GM21576 (cell line): ENCODE measurements around the gene KRT15.
"Not testable (repeated sequence)": the region's sequence is repeated elsewhere in the genome, so short reads cannot be mapped to it uniquely, and the experiment has no call there.

Experiments used
- ATAC-seq: cut with Tn5 transposase; IDR thresholded peaks from one replicate; pipeline ENCODE4 v1.9.1; 2021; ENCODE audit warnings: mild to moderate bottlenecking, moderate library complexity; ENCODE audit not compliant: unreplicated experiment

The KRT15 gene

GRCh38 chr17:41544935-41545334 lies 26.2 kb upstream of the KRT15 start:
- no peak for ATAC-seq

- no peak for ATAC-seq
These were observed 25.8 kb upstream of the KRT15 start for GRCh38 chr17:41544491-41544892.

GRCh38 chr17:41542786-41543185 lies 24.1 kb upstream of the KRT15 start:
- ATAC-seq, result not testable (repeated sequence)

GRCh38 chr17:41542357-41542756 lies 23.7 kb upstream of the KRT15 start:
- ATAC-seq, result no peak

GRCh38 chr17:41540921-41541625 lies 22.4 kb upstream of the KRT15 start:
- no peak for ATAC-seq

- ATAC-seq, result no peak
These were observed 21.4 kb upstream of the KRT15 start for GRCh38 chr17:41539979-41540701.

GRCh38 chr17:41539071-41539492 lies 20.4 kb upstream of the KRT15 start:
- no peak for ATAC-seq

- no peak for ATAC-seq
These were observed 19.9 kb upstream of the KRT15 start for GRCh38 chr17:41538565-41538991.

GRCh38 chr17:41537990-41538389 lies 19.3 kb upstream of the KRT15 start:
- no peak for ATAC-seq

- no peak for ATAC-seq
These were observed 18.9 kb upstream of the KRT15 start for GRCh38 chr17:41537614-41537954.

GRCh38 chr17:41536741-41537613 lies 18.3 kb upstream of the KRT15 start:
- no peak for ATAC-seq

GRCh38 chr17:41535764-41536481 lies 17.2 kb upstream of the KRT15 start:
- no peak for ATAC-seq

- no peak for ATAC-seq
These were observed 16.3 kb upstream of the KRT15 start for GRCh38 chr17:41534899-41535546.

GRCh38 chr17:41533613-41534012 lies 14.9 kb upstream of the KRT15 start:
- ATAC-seq, result no peak

GRCh38 chr17:41532947-41533570 lies 14.4 kb upstream of the KRT15 start:
- no peak for ATAC-seq

GRCh38 chr17:41531993-41532392 lies 13.3 kb upstream of the KRT15 start:
- no peak for ATAC-seq

GRCh38 chr17:41530062-41531048 lies 11.7 kb upstream of the KRT15 start:
- ATAC-seq, result no peak

- ATAC-seq, result no peak
These were observed 10.8 kb upstream of the KRT15 start for GRCh38 chr17:41529491-41529915.

- no peak for ATAC-seq
These were observed 10.3 kb upstream of the KRT15 start for GRCh38 chr17:41528959-41529353.
